GM21526 (cell line): ENCODE results near the gene UNC5A.

Source experiments
- ATAC-seq: cut with Tn5 transposase; IDR thresholded peaks from one replicate; pipeline ENCODE4 v1.9.1; 2021; ENCODE audit warnings: moderate library complexity; ENCODE audit not compliant: unreplicated experiment, low FRiP score

Gene UNC5A

GRCh38 chr5:176843673-176844072 lies 33.3 kb downstream of the UNC5A start:
- ATAC-seq = no peak

GRCh38 chr5:176844281-176844680 lies 33.9 kb downstream of the UNC5A start:
- no peak for ATAC-seq

GRCh38 chr5:176844706-176845391 lies 34.5 kb downstream of the UNC5A start:
- no peak for ATAC-seq

- ATAC-seq = no peak
Measured at GRCh38 chr5:176845392-176845713, 35.0 kb downstream of the UNC5A start.

GRCh38 chr5:176846335-176847140 lies 36.2 kb downstream of the UNC5A start:
- ATAC-seq = no peak

GRCh38 chr5:176847148-176847547 lies 36.8 kb downstream of the UNC5A start:
- ATAC-seq = no peak

- ATAC-seq = no peak
Measured at GRCh38 chr5:176847726-176848290, 37.4 kb downstream of the UNC5A start.

GRCh38 chr5:176848651-176849050 lies 38.3 kb downstream of the UNC5A start:
- ATAC-seq = no peak

- ATAC-seq = no peak
Measured at GRCh38 chr5:176849611-176850227, 39.4 kb downstream of the UNC5A start.

GRCh38 chr5:176850371-176851245 lies 40.2 kb downstream of the UNC5A start:
- ATAC-seq = no peak

- ATAC-seq = no peak
Measured at GRCh38 chr5:176851380-176851779, 41.0 kb downstream of the UNC5A start.

- no peak for ATAC-seq
Measured at GRCh38 chr5:176851871-176852658, 41.7 kb downstream of the UNC5A start.

- no peak for ATAC-seq
Measured at GRCh38 chr5:176853151-176853778, 42.9 kb downstream of the UNC5A start.

GRCh38 chr5:176854164-176854563 lies 43.8 kb downstream of the UNC5A start:
- ATAC-seq = no peak

GRCh38 chr5:176855598-176855997 lies 45.2 kb downstream of the UNC5A start:
- no peak for ATAC-seq

GRCh38 chr5:176856746-176857145 lies 46.4 kb downstream of the UNC5A start:
- no peak for ATAC-seq

GRCh38 chr5:176857216-176857893 lies 47.0 kb downstream of the UNC5A start:
- no peak for ATAC-seq

- no peak for ATAC-seq
Measured at GRCh38 chr5:176857894-176858273, 47.5 kb downstream of the UNC5A start.

- ATAC-seq = no peak
Measured at GRCh38 chr5:176859916-176860315, 49.6 kb downstream of the UNC5A start.
